ENCODE measurements around the gene SCN7A. TPM values are rescaled to one million over a fixed set of nuclear protein-coding genes. Genes with fewer than 3 reads are reported as not detected.

Gene SCN7A
- total RNA-seq: not detected

GRCh38 chr2:166494140-166494624 is at the start of gene SCN7A:
SCN7A (minus strand) TSS chr2:166494249; CDS start chr2:166477696, 16,553 bp downstream.

GRCh38 chr2:166375736-166376487 is 118.1 kb downstream of the SCN7A start, which contains the start of gene SCN9A:
SCN9A (minus strand) TSS chr2:166375944; CDS start chr2:166311756, 64,188 bp downstream.

Other genes starting within 250 kb of the SCN7A start
- under 1 TPM; 0.33 to 0.69 TPM for gene SCN9A, start 118.3 kb downstream of the SCN7A start, total RNA-seq